NCI-H524 treated with DMSO at 0.1 percent for 48 hours (cell line): ENCODE data around the gene CDC42EP5.
"Not testable (repeated sequence)": the region's sequence is repeated elsewhere in the genome, so short reads cannot be mapped to it uniquely, and the experiment has no call there.

Experiments
- DNase-seq: peaks from one replicate; lab custom pipeline; 2025; lab: John Stamatoyannopoulos, UW

CDC42EP5 gene

GRCh38 chr19:54448774-54449700, 24.1 kb downstream of the CDC42EP5 start, which contains the start of gene LENG8:
Gene LENG8 (plus strand): TSS chr19:54449199. CDS start chr19:54451345, 2,146 bp downstream.
- peak; percentile 89 for DNase-seq

GRCh38 chr19:54448040-54448773, 24.9 kb downstream of the CDC42EP5 start:
- peak; percentile 12 for DNase-seq

GRCh38 chr19:54446349-54446748, 26.7 kb downstream of the CDC42EP5 start:
- not testable (repeated sequence) for DNase-seq

- DNase-seq: no peak
Measured at GRCh38 chr19:54444737-54445136, 28.4 kb downstream of the CDC42EP5 start.

- DNase-seq: no peak
Measured at GRCh38 chr19:54440641-54441040, 32.5 kb downstream of the CDC42EP5 start.

- DNase-seq: no peak
Measured at GRCh38 chr19:54439174-54439851, 33.8 kb downstream of the CDC42EP5 start.

- no peak for DNase-seq
Measured at GRCh38 chr19:54436628-54437252, 36.4 kb downstream of the CDC42EP5 start.

GRCh38 chr19:54436031-54436523, 37.0 kb downstream of the CDC42EP5 start:
- no peak for DNase-seq

GRCh38 chr19:54435551-54436016, 37.5 kb downstream of the CDC42EP5 start:
- DNase-seq: no peak

- DNase-seq: no peak
Measured at GRCh38 chr19:54434873-54435214, 38.3 kb downstream of the CDC42EP5 start.

GRCh38 chr19:54434112-54434872, 38.8 kb downstream of the CDC42EP5 start:
- no peak for DNase-seq

GRCh38 chr19:54433697-54434096, 39.4 kb downstream of the CDC42EP5 start:
- no peak for DNase-seq

- DNase-seq: no peak
Measured at GRCh38 chr19:54432144-54432738, 40.9 kb downstream of the CDC42EP5 start.

- DNase-seq: no peak
Measured at GRCh38 chr19:54431255-54431838, 41.7 kb downstream of the CDC42EP5 start.

GRCh38 chr19:54430306-54431254, 42.5 kb downstream of the CDC42EP5 start:
- no peak for DNase-seq

- no peak for DNase-seq
Measured at GRCh38 chr19:54429545-54430227, 43.4 kb downstream of the CDC42EP5 start.

- DNase-seq: no peak
Measured at GRCh38 chr19:54429176-54429495, 44.0 kb downstream of the CDC42EP5 start.
